Right atrium auricular region (tissue), 2 donors: ENCODE data around the gene LTBP1. TPM values are rescaled to one million over a fixed set of nuclear protein-coding genes. Genes with fewer than 3 reads are reported as not detected.

Experiments
- DNase-seq: peaks from one replicate; pipeline ENCODE4 v3.0.0-alpha.2; 2019; ENCODE audit warnings: low spot score
- H3K27ac ChIP-seq, 2 donors: fragments of 200-600 bp; sonication (generic); 1 replicate in 1 of 2; 2 replicates in 1 of 2; pipeline ENCODE4 v1.5.1; 2016 to 2019
- H3K27me3 ChIP-seq, 2 donors: fragments of 200-600 bp; sonication (generic); one replicate each; pipeline versions ENCODE4 v1.5.1 to v1.6.0; 2017 to 2019
- H3K36me3 ChIP-seq: fragments of 200-600 bp; sonication (generic); one replicate; pipeline ENCODE4 v1.5.1; 2016
- H3K4me1 ChIP-seq, 2 donors: fragments of 200-600 bp; sonication (generic); one replicate each; pipeline versions ENCODE4 v1.5.1 to v1.6.0; 2017 to 2019
- H3K4me3 ChIP-seq, 2 donors: fragments of 200-600 bp; sonication (generic); 1 replicate in 1 of 2; 2 replicates in 1 of 2; pipeline ENCODE4 v1.5.1; 2017 to 2019; ENCODE audit warnings: mild to moderate bottlenecking in 1 of 2, moderate library complexity in 1 of 2
- H3K9me3 ChIP-seq, 2 donors: fragments of 200-600 bp; sonication (generic); one replicate each; pipeline ENCODE4 v1.5.1; 2019
- total RNA-seq, 2 donors: library from RNA; depleted of rRNA; stranded (reverse); fragments of >200 nt; gene quantifications; one replicate each; pipeline ENCODE4 v1.1.0, GENCODE V29; 2016
- TF ChIP-seq, protein P1 (sequence below), 2 donors: fragments of 200-600 bp; sonication (generic); IDR thresholded peaks; one replicate each; pipeline ENCODE4 v1.5.1; 2019; ENCODE audit warnings: antibody characterized with exemption in 2 of 2

LTBP1 gene
- total RNA-seq, 2 donors from 2014 or later, result 168 to 291 TPM

GRCh38 chr2:33023728-33024500 lies 77.2 kb downstream of the LTBP1 start:
- H3K27ac ChIP-seq, result peak overlapping the region in 1 of 2 donors; percentile 78
- no peaks in the 10 kb centered on the region for H3K27me3 ChIP-seq
- TF ChIP-seq, protein P1, sequence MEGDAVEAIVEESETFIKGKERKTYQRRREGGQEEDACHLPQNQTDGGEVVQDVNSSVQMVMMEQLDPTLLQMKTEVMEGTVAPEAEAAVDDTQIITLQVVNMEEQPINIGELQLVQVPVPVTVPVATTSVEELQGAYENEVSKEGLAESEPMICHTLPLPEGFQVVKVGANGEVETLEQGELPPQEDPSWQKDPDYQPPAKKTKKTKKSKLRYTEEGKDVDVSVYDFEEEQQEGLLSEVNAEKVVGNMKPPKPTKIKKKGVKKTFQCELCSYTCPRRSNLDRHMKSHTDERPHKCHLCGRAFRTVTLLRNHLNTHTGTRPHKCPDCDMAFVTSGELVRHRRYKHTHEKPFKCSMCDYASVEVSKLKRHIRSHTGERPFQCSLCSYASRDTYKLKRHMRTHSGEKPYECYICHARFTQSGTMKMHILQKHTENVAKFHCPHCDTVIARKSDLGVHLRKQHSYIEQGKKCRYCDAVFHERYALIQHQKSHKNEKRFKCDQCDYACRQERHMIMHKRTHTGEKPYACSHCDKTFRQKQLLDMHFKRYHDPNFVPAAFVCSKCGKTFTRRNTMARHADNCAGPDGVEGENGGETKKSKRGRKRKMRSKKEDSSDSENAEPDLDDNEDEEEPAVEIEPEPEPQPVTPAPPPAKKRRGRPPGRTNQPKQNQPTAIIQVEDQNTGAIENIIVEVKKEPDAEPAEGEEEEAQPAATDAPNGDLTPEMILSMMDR (IDR thresholded peaks at IDR 0.05), result no peak
- no peak overlapping the region for H3K4me3 ChIP-seq
- H3K36me3 ChIP-seq, result peaks cover 22% of the 10 kb centered on the region
- H3K4me1 ChIP-seq, result peaks cover 0 to 15% of the 10 kb centered on the region in 2 donors
- no peak for DNase-seq
- peaks cover 0 to 7% of the 10 kb centered on the region in 2 donors for H3K9me3 ChIP-seq

DNA sequence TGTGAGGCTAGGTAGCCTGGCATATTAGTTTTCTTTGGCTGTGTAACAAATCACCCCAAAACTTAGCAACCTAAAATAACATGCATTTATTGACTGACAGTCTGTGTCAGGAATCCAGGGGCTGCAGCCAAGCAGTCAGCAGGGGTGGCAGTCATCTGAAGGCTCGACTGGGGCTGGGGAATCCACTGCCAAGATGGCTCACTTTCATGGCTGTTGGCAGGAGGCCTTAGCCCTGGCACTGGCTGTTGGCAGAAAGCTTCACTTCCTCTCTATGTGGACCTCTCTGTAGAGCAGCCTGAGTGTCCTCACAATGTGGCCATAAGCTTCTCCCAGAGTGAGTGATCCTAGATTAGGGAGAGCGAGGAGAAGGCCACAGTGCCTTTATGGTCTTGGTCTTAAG lies 78.0 kb downstream of the LTBP1 start:
- TF ChIP-seq, protein P1 (IDR thresholded peaks at IDR 0.05), result no peak
- H3K4me1 ChIP-seq, result peaks cover 0 to 15% of the 10 kb centered on the region in 2 donors
- H3K9me3 ChIP-seq, result peaks cover 0 to 7% of the 10 kb centered on the region in 2 donors
- H3K36me3 ChIP-seq, result peaks cover 22% of the 10 kb centered on the region
- H3K4me3 ChIP-seq, result no peak overlapping the region
- no peak overlapping the region for H3K27ac ChIP-seq
- H3K27me3 ChIP-seq, result no peaks in the 10 kb centered on the region
- no peak for DNase-seq

GRCh38 chr2:33029459-33029858 lies 82.7 kb downstream of the LTBP1 start:
- no peak for DNase-seq
- peaks cover 0 to 5% of the 10 kb centered on the region in 2 donors for H3K9me3 ChIP-seq
- peaks cover 22% of the 10 kb centered on the region for H3K36me3 ChIP-seq
- TF ChIP-seq, protein P1 (IDR thresholded peaks at IDR 0.05), result no peak
- H3K4me1 ChIP-seq, result peaks cover 0 to 6% of the 10 kb centered on the region in 2 donors
- H3K27me3 ChIP-seq, result no peaks in the 10 kb centered on the region
- H3K27ac ChIP-seq, result no peak overlapping the region
- no peak overlapping the region for H3K4me3 ChIP-seq

GRCh38 chr2:33029926-33030325 lies 83.2 kb downstream of the LTBP1 start:
- Histone ChIP-seq H3K36me3 (peaks cover 18% of the 10 kb centered on the region), H3K27ac (no peak overlapping the region), H3K4me1 (peaks cover 0 to 11% of the 10 kb centered on the region in 2 donors), H3K4me3 (no peak overlapping the region), H3K27me3 (no peaks in the 10 kb centered on the region), H3K9me3 (peaks cover 0 to under 1% of the 10 kb centered on the region in 2 donors)
- TF ChIP-seq, protein P1 (IDR thresholded peaks at IDR 0.05), result no peak
- DNase-seq, result no peak

DNA sequence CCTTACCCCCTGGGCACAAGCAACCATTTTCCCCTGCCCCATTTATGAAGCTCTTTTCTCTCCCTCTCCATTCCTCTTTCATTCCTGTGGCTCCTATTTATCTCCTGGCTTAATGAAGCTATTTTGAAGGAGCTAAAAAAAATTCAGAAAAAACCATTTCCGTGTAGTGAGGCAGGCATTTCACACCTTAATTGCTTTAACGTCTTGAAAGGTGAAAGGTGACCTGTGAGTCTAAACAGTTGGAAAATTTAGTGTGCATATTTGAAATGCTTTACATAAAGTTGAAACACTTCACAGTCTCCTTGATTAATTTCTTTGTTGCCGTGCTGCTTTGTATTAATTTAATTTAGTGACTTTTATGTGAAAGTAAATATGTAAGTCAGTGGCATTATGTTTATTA lies 83.6 kb downstream of the LTBP1 start:
- no peak for DNase-seq
- H3K36me3 ChIP-seq, result peaks cover 17% of the 10 kb centered on the region
- no peak overlapping the region for H3K27ac ChIP-seq
- no peak overlapping the region for H3K4me3 ChIP-seq
- TF ChIP-seq, protein P1 (IDR thresholded peaks at IDR 0.05), result no peak
- H3K27me3 ChIP-seq, result no peaks in the 10 kb centered on the region
- no peaks in the 10 kb centered on the region for H3K9me3 ChIP-seq
- H3K4me1 ChIP-seq, result peaks cover 0 to 15% of the 10 kb centered on the region in 2 donors
